ENCODE measurements around the gene ADAP1. TPM values are rescaled to one million over a fixed set of nuclear protein-coding genes. Genes with fewer than 3 reads are reported as not detected.

Gene ADAP1
- polyA plus RNA-seq, 1 donor, result 62.0 TPM

DNA sequence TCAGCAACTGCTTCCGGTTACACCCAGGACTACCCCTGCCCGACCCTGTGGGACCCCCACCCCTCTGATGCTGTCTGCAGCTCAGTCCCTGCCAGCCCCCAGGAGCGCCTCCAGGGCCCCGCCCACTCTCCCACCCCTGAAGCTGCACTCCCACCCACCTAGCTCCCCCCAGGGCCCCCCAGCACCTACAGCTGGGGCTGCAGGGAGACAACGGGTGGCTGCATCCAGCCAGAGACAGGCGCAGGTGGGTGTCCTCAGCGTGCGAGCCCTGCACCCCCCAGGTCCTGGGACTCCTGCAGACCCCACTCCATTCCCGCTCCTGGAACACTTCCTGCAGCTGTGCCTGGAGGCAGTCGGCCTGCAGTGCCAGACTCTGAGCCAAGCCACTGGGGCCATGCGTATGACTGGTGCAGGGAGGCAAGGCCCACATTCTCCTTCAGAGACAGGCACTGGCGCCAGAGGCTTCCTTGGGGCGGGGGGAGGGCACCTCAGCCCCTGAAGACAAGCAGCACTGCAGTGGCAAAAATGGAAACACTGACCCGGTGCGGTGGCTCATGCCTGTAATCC lies 34.6 kb upstream of the ADAP1 start:
- H3K4me1 ChIP-seq (ENCODE audit: control insufficient read depth, insufficient read depth, low read length), result peaks cover 56% of the 10 kb centered on the region
- WGBS (ENCODE audit: insufficient coverage, low lambda C conversion rate), result no CpG with 5 or more reads among the region's 15 CpGs
- no peak overlapping the region for H3K4me3 ChIP-seq (ENCODE audit: low read length)
- peaks cover 41% of the 10 kb centered on the region for H3K9me3 ChIP-seq (ENCODE audit: control insufficient read depth, low read depth, low read length)
- H3K27me3 ChIP-seq (ENCODE audit: control insufficient read depth, insufficient read depth, low read length), result no peaks in the 10 kb centered on the region
- peaks cover 49% of the 10 kb centered on the region for H3K36me3 ChIP-seq (ENCODE audit: control insufficient read depth, insufficient read depth, low read length)
- no peak overlapping the region for H3K27ac ChIP-seq (ENCODE audit: low read length)
- DNase-seq, result no peak

DNA sequence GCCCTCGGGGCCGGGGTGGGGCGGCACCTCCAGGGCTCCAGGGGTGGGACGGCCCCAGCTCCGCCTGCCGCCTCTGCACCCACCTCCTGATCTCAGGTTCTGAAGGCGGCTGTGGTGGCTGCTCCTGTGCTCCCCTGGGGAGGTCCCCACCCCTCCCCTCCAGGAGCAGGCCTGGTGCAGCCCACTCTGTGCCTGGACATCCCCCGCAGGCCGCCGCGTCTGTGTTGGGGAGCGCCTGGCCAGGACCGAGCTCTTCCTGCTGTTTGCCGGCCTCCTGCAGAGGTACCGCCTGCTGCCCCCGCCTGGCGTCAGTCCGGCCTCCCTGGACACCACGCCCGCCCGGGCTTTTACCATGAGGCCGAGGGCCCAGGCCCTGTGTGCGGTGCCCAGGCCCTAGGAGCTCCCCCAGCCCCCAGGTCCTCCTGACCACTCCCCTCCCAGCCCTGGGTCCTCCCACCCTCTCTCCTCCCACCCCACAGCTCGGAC lies 34.0 kb upstream of the ADAP1 start:
- peaks cover 49% of the 10 kb centered on the region for H3K36me3 ChIP-seq (ENCODE audit: control insufficient read depth, insufficient read depth, low read length)
- DNase-seq, result peak in 1 of 2 donors; percentile 45
- WGBS (ENCODE audit: insufficient coverage, low lambda C conversion rate), result no CpG with 5 or more reads among the region's 24 CpGs
- H3K27me3 ChIP-seq (ENCODE audit: control insufficient read depth, insufficient read depth, low read length), result no peaks in the 10 kb centered on the region
- H3K4me3 ChIP-seq (ENCODE audit: low read length), result peak overlapping the region; percentile 98
- H3K27ac ChIP-seq (ENCODE audit: low read length), result peak overlapping the region; percentile 95
- H3K9me3 ChIP-seq (ENCODE audit: control insufficient read depth, low read depth, low read length), result peaks cover 44% of the 10 kb centered on the region
- peaks cover 54% of the 10 kb centered on the region for H3K4me1 ChIP-seq (ENCODE audit: control insufficient read depth, insufficient read depth, low read length)

DNA sequence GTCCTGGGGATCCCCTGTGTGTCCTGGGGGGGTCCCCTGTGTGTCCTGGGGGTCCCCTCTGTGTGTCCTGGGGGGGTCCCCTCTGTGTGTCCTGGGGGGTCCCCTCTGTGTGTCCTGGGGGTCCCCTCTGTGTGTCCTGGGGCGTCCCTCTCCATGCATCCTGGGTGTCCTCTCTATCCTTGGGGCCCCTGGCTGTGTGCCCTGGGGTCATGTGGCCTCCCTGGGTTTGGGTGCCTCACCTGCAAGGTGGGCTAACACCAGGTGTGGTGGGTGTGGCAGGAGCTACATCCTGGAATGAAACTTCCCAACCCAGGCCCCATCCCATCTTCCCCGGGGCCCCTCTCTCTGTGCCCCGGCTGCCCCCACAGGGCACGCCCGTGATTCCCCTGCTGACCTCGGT lies 33.4 kb upstream of the ADAP1 start:
- H3K36me3 ChIP-seq (ENCODE audit: control insufficient read depth, insufficient read depth, low read length), result peaks cover 49% of the 10 kb centered on the region
- WGBS (ENCODE audit: insufficient coverage, low lambda C conversion rate), result no CpG with 5 or more reads among the region's 6 CpGs
- H3K27me3 ChIP-seq (ENCODE audit: control insufficient read depth, insufficient read depth, low read length), result no peaks in the 10 kb centered on the region
- peak overlapping the region; percentile 98 for H3K4me3 ChIP-seq (ENCODE audit: low read length)
- H3K27ac ChIP-seq (ENCODE audit: low read length), result peak overlapping the region; percentile 95
- peak in 1 of 2 donors; percentile 32 for DNase-seq
- H3K9me3 ChIP-seq (ENCODE audit: control insufficient read depth, low read depth, low read length), result peaks cover 47% of the 10 kb centered on the region
- peaks cover 50% of the 10 kb centered on the region for H3K4me1 ChIP-seq (ENCODE audit: control insufficient read depth, insufficient read depth, low read length)

DNA sequence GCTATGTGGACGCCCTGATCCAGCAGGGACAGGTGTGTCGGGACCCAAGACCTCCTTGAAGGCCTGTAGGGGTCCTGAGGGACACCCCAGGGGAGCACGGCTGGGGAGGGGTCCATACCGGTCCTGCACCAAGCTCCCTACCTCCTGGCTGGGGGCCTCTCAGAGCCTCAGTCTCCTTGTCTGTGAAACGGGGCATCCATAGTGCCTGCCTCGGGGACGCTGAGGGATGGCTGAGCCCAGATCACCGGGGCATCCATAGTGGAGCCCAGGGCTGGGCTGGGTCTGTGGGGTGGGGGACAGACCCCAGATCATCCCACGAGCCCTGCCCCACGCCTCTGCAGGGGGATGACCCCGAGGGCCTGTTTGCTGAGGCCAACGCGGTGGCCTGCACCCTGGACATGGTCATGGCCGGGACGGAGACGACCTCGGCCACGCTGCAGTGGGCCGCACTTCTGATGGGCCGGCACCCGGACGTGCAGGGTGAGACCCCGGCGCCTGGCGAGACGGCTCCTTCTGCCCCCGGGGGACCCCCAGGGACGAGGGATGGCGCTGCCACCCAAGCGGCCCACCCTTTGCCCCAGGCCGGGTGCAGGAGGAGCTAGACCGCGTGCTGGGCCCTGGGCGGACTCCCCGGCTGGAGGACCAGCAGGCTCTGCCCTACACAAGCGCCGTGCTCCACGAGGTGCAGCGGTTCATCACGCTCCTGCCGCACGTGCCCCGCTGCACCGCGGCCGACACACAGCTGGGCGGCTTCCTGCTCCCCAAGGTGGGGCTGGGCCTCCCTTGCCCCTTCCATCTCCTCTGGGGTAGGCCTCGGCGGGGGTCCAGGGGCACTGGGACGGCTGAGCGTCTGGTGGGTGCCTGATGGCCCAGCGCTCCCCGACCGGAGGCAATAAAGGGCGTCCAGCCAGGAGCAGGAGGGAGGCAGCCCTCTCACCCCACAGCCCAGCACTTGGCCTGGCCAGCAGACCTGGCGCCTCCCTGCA lies 32.6 kb upstream of the ADAP1 start:
- DNase-seq, result peak in 1 of 2 donors; percentile 39
- Histone ChIP-seq H3K4me3 (ENCODE audit: low read length) (peak overlapping the region; percentile 98), H3K27me3 (ENCODE audit: control insufficient read depth, insufficient read depth, low read length) (no peaks in the 10 kb centered on the region), H3K27ac (ENCODE audit: low read length) (peak overlapping the region; percentile 95), H3K9me3 (ENCODE audit: control insufficient read depth, low read depth, low read length) (peaks cover 47% of the 10 kb centered on the region), H3K4me1 (ENCODE audit: control insufficient read depth, insufficient read depth, low read length) (peaks cover 51% of the 10 kb centered on the region), H3K36me3 (ENCODE audit: control insufficient read depth, insufficient read depth, low read length) (peaks cover 49% of the 10 kb centered on the region)
- no CpG with 5 or more reads among the region's 56 CpGs for WGBS (ENCODE audit: insufficient coverage, low lambda C conversion rate)

DNA sequence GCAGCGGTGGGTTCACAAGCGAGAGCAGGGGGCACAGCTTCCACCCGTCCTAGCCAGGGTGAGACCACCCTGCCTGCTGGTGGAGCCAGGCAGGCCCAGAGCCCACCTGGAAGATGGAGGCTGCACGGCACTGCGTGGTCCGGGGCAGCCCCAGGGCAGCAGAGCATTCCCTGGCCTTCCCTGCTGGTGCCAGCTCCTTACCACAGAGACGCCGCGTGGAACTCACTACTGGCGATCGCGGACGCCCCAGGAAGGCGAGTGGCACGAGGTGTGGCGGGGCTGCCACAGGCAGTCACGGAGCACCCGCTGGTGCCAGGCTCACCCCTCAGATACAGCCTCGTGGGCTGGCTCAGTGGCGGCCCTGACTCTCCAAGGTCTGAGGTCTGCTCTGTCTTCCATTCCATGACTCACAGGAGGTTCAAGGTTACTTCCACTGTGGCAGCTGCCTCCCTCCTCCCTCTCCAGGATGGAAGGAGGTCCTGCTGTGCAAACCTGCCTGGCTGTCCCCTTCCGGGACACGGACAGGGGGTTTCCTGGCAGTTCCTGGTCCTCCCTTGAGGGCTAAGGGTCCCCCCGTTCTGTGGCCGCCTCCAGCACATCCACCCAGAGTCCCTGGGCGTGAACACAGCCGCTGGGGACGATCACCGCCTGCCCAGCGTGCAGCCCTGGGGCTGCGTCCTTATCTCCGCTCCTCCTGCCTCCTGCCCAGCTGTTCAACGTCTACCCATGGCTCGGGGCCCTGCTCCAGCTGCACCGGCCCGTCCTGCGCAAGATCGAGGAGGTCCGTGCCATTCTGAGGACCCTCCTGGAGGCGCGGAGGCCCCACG lies 31.6 kb upstream of the ADAP1 start:
- no peaks in the 10 kb centered on the region for H3K27me3 ChIP-seq (ENCODE audit: control insufficient read depth, insufficient read depth, low read length)
- H3K4me1 ChIP-seq (ENCODE audit: control insufficient read depth, insufficient read depth, low read length), result peaks cover 51% of the 10 kb centered on the region
- peak in 1 of 2 donors; percentile 70 for DNase-seq

DNA sequence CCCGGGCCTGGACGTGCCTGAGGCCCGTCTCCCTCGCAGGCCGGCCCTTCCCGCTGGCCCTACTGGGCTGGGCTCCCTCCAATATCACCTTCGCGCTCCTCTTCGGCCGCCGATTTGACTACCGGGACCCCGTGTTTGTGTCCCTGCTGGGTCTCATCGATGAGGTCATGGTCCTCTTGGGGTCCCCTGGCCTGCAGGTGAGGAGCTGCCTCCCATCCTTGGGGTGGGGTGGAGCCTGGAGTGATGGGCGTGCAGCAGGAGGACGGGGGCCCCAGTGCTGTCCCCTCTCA lies 30.6 kb upstream of the ADAP1 start:
- H3K36me3 ChIP-seq (ENCODE audit: control insufficient read depth, insufficient read depth, low read length), result peaks cover 49% of the 10 kb centered on the region
- H3K27ac ChIP-seq (ENCODE audit: low read length), result peak overlapping the region; percentile 95
- H3K4me1 ChIP-seq (ENCODE audit: control insufficient read depth, insufficient read depth, low read length), result peaks cover 51% of the 10 kb centered on the region

More for the DNA sequence above, 31.6 kb upstream of the ADAP1 start:
- peaks cover 49% of the 10 kb centered on the region for H3K36me3 ChIP-seq (ENCODE audit: control insufficient read depth, insufficient read depth, low read length)
- H3K4me3 ChIP-seq (ENCODE audit: low read length), result peak overlapping the region; percentile 98
- H3K9me3 ChIP-seq (ENCODE audit: control insufficient read depth, low read depth, low read length), result peaks cover 47% of the 10 kb centered on the region
- no CpG with 5 or more reads among the region's 41 CpGs for WGBS (ENCODE audit: insufficient coverage, low lambda C conversion rate)
- peak overlapping the region; percentile 95 for H3K27ac ChIP-seq (ENCODE audit: low read length)

DNA sequence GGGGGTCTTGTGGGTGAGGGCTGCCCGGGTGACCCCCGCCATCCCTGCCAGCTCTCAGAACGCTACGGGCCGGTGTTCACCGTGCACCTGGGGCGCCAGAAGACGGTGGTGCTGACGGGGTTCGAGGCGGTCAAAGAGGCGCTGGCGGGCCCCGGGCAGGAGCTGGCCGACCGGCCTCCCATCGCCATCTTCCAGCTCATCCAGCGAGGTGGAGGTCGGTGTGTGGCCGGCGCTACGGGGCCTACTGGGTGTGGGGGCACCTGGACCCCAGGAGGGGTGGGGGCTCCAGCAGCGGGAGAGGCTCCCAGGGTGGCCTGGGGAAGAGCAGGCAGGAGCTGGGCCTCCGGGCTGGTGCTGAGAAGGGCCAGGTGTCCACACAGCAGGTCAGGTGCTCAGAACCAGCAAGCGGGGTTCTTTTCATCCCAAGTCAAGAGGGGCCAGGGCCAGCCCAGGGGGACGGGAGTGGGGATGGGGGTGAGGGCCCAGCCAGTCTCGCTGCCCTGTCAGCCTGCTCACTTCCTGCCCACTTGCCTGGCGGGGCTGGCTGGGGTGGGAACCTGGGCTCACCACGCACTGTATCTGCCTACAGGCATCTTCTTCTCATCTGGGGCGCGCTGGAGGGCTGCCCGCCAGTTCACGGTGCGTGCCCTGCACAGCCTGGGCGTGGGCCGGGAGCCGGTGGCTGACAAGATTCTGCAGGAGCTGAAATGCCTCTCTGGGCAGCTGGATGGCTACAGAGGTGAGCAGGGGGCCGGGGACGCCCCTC lies 30.1 kb upstream of the ADAP1 start:
- Histone ChIP-seq H3K4me1 (ENCODE audit: control insufficient read depth, insufficient read depth, low read length) (peaks cover 57% of the 10 kb centered on the region), H3K27ac (ENCODE audit: low read length) (peak overlapping the region; percentile 95), H3K4me3 (ENCODE audit: low read length) (peak overlapping the region; percentile 98), H3K27me3 (ENCODE audit: control insufficient read depth, insufficient read depth, low read length) (no peaks in the 10 kb centered on the region), H3K36me3 (ENCODE audit: control insufficient read depth, insufficient read depth, low read length) (peaks cover 49% of the 10 kb centered on the region), H3K9me3 (ENCODE audit: control insufficient read depth, low read depth, low read length) (peaks cover 37% of the 10 kb centered on the region)
- WGBS (ENCODE audit: insufficient coverage, low lambda C conversion rate), result no CpG with 5 or more reads among the region's 39 CpGs
- DNase-seq, result no peak

More for the DNA sequence above, 30.6 kb upstream of the ADAP1 start:
- H3K4me3 ChIP-seq (ENCODE audit: low read length), result peak overlapping the region; percentile 98
- DNase-seq, result no peak
- peaks cover 41% of the 10 kb centered on the region for H3K9me3 ChIP-seq (ENCODE audit: control insufficient read depth, low read depth, low read length)
- WGBS (ENCODE audit: insufficient coverage, low lambda C conversion rate), result no CpG with 5 or more reads among the region's 16 CpGs
- H3K27me3 ChIP-seq (ENCODE audit: control insufficient read depth, insufficient read depth, low read length), result no peaks in the 10 kb centered on the region

DNA sequence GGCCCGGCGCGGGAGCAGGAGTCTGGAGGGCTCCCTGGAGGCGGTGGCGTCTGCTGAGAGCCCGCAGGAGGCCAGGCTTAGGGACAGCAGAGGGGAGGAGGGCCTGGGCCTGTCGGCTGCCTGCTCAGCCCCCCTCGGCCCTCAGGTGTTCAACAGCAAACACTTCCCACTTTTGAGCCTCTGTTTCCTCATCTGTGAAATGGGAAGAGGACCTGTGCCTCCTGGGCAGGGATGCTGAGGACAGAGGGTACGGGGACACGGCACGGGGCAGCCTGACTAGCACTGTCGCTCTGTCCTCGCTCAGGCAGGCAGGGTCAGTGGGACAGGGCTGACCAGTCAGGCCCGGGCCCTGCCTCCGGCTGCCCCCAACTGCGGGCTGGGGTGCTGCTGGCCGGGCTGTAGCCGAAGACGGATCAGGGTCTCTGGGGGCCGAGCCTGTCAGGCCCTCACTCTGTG lies 29.2 kb upstream of the ADAP1 start:
- no peak for DNase-seq
- H3K27ac ChIP-seq (ENCODE audit: low read length), result peak overlapping the region; percentile 95
- no CpG with 5 or more reads among the region's 20 CpGs for WGBS (ENCODE audit: insufficient coverage, low lambda C conversion rate)
- H3K36me3 ChIP-seq (ENCODE audit: control insufficient read depth, insufficient read depth, low read length), result peaks cover 44% of the 10 kb centered on the region
- H3K4me1 ChIP-seq (ENCODE audit: control insufficient read depth, insufficient read depth, low read length), result peaks cover 65% of the 10 kb centered on the region
- peaks cover 35% of the 10 kb centered on the region for H3K9me3 ChIP-seq (ENCODE audit: control insufficient read depth, low read depth, low read length)
- H3K4me3 ChIP-seq (ENCODE audit: low read length), result peak overlapping the region; percentile 98
- H3K27me3 ChIP-seq (ENCODE audit: control insufficient read depth, insufficient read depth, low read length), result no peaks in the 10 kb centered on the region

DNA sequence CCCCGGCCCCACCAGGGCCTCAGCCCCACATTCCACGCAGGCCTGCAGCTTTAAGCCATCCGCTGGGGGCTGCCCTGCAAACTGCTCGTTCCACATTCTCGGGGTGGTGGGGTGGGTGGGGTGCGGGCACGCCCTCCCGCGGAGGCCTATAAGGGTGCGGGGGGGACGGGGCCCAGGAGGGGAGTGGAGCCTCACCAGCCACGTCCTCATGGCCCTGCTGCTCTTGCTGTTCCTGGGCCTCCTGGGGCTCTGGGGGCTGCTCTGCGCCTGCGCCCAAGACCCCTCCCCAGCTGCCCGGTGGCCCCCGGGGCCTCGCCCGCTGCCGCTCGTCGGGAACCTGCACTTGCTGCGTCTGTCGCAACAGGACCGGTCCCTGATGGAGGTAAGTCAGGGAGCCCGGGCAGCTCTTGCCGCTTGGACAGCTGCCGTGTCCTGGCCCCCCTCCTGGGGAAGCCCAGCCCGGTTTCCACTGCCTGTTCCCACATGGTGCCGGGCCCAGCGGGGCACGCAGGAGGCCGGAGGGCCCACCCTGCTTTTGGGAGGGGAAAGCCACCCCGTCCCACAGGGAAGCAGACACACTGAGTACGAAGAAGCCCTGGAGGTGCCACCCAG lies 28.6 kb upstream of the ADAP1 start, which contains the start of gene CYP2W1:
Gene CYP2W1 (plus strand): TSS at position 178 of the 612 bp plus-strand sequence. CDS start 31 bp downstream, at position 209.
- peaks cover 38% of the 10 kb centered on the region for H3K36me3 ChIP-seq (ENCODE audit: control insufficient read depth, insufficient read depth, low read length)
- peak; percentile 84 to 91 for DNase-seq
- no peaks in the 10 kb centered on the region for H3K27me3 ChIP-seq (ENCODE audit: control insufficient read depth, insufficient read depth, low read length)
- H3K9me3 ChIP-seq (ENCODE audit: control insufficient read depth, low read depth, low read length), result peaks cover 31% of the 10 kb centered on the region
- H3K4me1 ChIP-seq (ENCODE audit: control insufficient read depth, insufficient read depth, low read length), result peaks cover 67% of the 10 kb centered on the region
- peak within 1 kb of the TSS; percentile 98 for H3K4me3 ChIP-seq (ENCODE audit: low read length)
- H3K27ac ChIP-seq (ENCODE audit: low read length), result peak within 1 kb of the TSS; percentile 95
- WGBS (ENCODE audit: insufficient coverage, low lambda C conversion rate), result no CpG with 5 or more reads among the region's 34 CpGs

Data from large intestine (tissue), 3 donors.